HepG2 (cell line): ENCODE measurements around the gene CCDC116. TPM values are rescaled to one million over a fixed set of nuclear protein-coding genes. Genes with fewer than 3 reads are reported as not detected.

Experiments used
- KDM5B ChIP-seq: sonication (generic); formaldehyde crosslinking; IDR thresholded peaks from 2 replicates; pipeline ENCODE4 v1.4.0; 2020; ENCODE audit warnings: missing genetic modification reagents, mild to moderate bottlenecking, borderline replicate concordance
- SRSF1 ChIP-seq: fragments of 200-400 bp; formaldehyde crosslinking; optimal IDR thresholded peaks from 2 replicates; pipeline ENCODE3; 2017; ENCODE audit warnings: mild to moderate bottlenecking, low read depth, low read length, moderate library complexity
- TFDP2 ChIP-seq: sonication (generic); formaldehyde crosslinking; IDR thresholded peaks from 2 replicates; pipeline ENCODE4 v1.4.0; 2020; ENCODE audit warnings: missing genetic modification reagents
- ZBED4 ChIP-seq: sonication (generic); formaldehyde crosslinking; IDR thresholded peaks from 2 replicates; pipeline ENCODE4 v1.4.0; 2020; ENCODE audit warnings: missing genetic modification reagents, borderline replicate concordance
- ZBTB20 ChIP-seq: sonication (generic); formaldehyde crosslinking; IDR thresholded peaks from 2 replicates; pipeline ENCODE4 v1.8.1; 2023; ENCODE audit warnings: missing genetic modification reagents, low read depth, mild to moderate bottlenecking, borderline replicate concordance
- ZFP37 ChIP-seq: sonication (generic); formaldehyde crosslinking; IDR thresholded peaks from 2 replicates; pipeline ENCODE4 v1.4.0; 2020; ENCODE audit warnings: missing genetic modification reagents, borderline replicate concordance
- ZFP90 ChIP-seq: sonication (generic); formaldehyde crosslinking; IDR thresholded peaks from 2 replicates; pipeline ENCODE4 v1.8.0; 2022; ENCODE audit warnings: missing genetic modification reagents, mild to moderate bottlenecking, inconsistent platforms, borderline replicate concordance
- ZNF264 ChIP-seq: sonication (generic); formaldehyde crosslinking; IDR thresholded peaks from 2 replicates; pipeline ENCODE4 v1.4.0; 2020; ENCODE audit warnings: missing genetic modification reagents
- ZNF530 ChIP-seq: sonication (generic); formaldehyde crosslinking; IDR thresholded peaks from 2 replicates; pipeline ENCODE4 v1.5.0; 2020; ENCODE audit warnings: low read depth, mild to moderate bottlenecking, missing genetic modification reagents
- ZNF580 ChIP-seq: IDR thresholded peaks from 2 replicates; pipeline ENCODE4 v1.6.1; 2016; ENCODE audit warnings: low read depth, borderline replicate concordance
- ZNF646 ChIP-seq: sonication (generic); formaldehyde crosslinking; IDR thresholded peaks from 2 replicates; pipeline ENCODE4 v1.9.0; 2021; ENCODE audit warnings: mild to moderate bottlenecking, missing genetic modification reagents
- ZSCAN31 ChIP-seq: sonication (generic); formaldehyde crosslinking; IDR thresholded peaks from 2 replicates; pipeline ENCODE4 v1.5.0; 2020; ENCODE audit warnings: low read depth, mild to moderate bottlenecking, missing genetic modification reagents
- polyA plus RNA-seq, 8 experiments: library from polyadenylated mRNA; depleted of rRNA in 3 of 8; stranded (reverse) in 7 of 8; unstranded in 1 of 8; fragments of >200 nt; fragmentation: Illumina TruSeq in 4 of 8; extraction: Trizol in 4 of 8; gene quantifications; 2 replicates each; pipeline versions ENCODE4 v1.2.1 to v1.2.3, GENCODE V29; 2011 to 2016; ENCODE audit warnings: low read depth in 4 of 8, missing spikeins in 1 of 8, mixed read lengths in 1 of 8; ENCODE audit not compliant: insufficient read depth in 1 of 8
- total RNA-seq, 5 experiments: library from RNA; depleted of rRNA; stranded (reverse); fragments of >200 nt; fragmentation: Illumina TruSeq; extraction: Trizol; gene quantifications; 2 replicates each; pipeline ENCODE4 v1.2.3, GENCODE V29; 2016; ENCODE audit warnings: low read depth in 1 of 5
- TF ChIP-seq, protein P1 (sequence below): sonication (generic); formaldehyde crosslinking; IDR thresholded peaks from 2 replicates; pipeline ENCODE4 v1.4.0; 2020; ENCODE audit warnings: missing genetic modification reagents
- TF ChIP-seq, protein P2 (sequence below): sonication (generic); formaldehyde crosslinking; IDR thresholded peaks from 2 replicates; pipeline ENCODE4 v1.4.0; 2020; ENCODE audit warnings: missing genetic modification reagents

Gene CCDC116
- total and polyA plus RNA-seq, 2 of the 13 experiments (the other 11 are each of a cell fraction or from before 2014, with no cell fraction given): 0.15 to 0.33 TPM

- no peak for TF ChIP-seq ZNF646 (CRISPR knock-in tag)
- peak; percentile 28; the same call in 1 of the 2 replicates for TF ChIP-seq KDM5B (CRISPR knock-in tag)
- TF ChIP-seq, protein P1, sequence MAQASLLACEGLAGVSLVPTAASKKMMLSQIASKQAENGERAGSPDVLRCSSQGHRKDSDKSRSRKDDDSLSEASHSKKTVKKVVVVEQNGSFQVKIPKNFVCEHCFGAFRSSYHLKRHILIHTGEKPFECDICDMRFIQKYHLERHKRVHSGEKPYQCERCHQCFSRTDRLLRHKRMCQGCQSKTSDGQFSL (CRISPR knock-in tag): no peak
- no peak for TF ChIP-seq ZNF580 (CRISPR knock-in tag)
- TF ChIP-seq ZSCAN31 (CRISPR knock-in tag): peak; percentile 22; the same call in 1 of the 2 replicates
- TF ChIP-seq, protein P2, sequence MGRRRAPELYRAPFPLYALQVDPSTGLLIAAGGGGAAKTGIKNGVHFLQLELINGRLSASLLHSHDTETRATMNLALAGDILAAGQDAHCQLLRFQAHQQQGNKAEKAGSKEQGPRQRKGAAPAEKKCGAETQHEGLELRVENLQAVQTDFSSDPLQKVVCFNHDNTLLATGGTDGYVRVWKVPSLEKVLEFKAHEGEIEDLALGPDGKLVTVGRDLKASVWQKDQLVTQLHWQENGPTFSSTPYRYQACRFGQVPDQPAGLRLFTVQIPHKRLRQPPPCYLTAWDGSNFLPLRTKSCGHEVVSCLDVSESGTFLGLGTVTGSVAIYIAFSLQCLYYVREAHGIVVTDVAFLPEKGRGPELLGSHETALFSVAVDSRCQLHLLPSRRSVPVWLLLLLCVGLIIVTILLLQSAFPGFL (CRISPR knock-in tag): no peak
- TF ChIP-seq ZNF530 (CRISPR knock-in tag): no peak
- TF ChIP-seq ZFP90 (CRISPR knock-in tag): no peak
- no peak for TF ChIP-seq SRSF1
- TF ChIP-seq TFDP2: peak; percentile 89
- TF ChIP-seq ZFP37: no peak
- TF ChIP-seq ZBED4 (CRISPR knock-in tag): peak; percentile 99
- no peak for TF ChIP-seq ZBTB20
- TF ChIP-seq ZNF264 (CRISPR knock-in tag): peak; percentile 41; the same call in 1 of the 2 replicates
Measured at GRCh38 chr22:21641789-21642583, 9.4 kb downstream of the CCDC116 start, which contains the start of gene SDF2L1 (continued).
